HG03039 (cell line): ENCODE data around the gene TMEM52B.
"Not testable (repeated sequence)": the region's sequence is repeated elsewhere in the genome, so short reads cannot be mapped to it uniquely, and the experiment has no call there.

Experiments
- ATAC-seq: cut with Tn5 transposase; IDR thresholded peaks from one replicate; pipeline ENCODE4 v1.9.1; 2021; ENCODE audit warnings: mild to moderate bottlenecking, moderate library complexity; ENCODE audit not compliant: unreplicated experiment

The TMEM52B gene

GRCh38 chr12:10211101-10211939, 32.5 kb downstream of the TMEM52B start:
- ATAC-seq: no peak

- ATAC-seq: peak; percentile 72
Observed at GRCh38 chr12:10211940-10212738, 33.3 kb downstream of the TMEM52B start.

GRCh38 chr12:10212739-10213131, 33.9 kb downstream of the TMEM52B start, which contains the start of gene GABARAPL1:
TSS of gene GABARAPL1 (plus strand) at chr12:10212877. CDS start at chr12:10213130, 253 bp downstream.
- peak; percentile 59 for ATAC-seq

- peak; percentile 42 for ATAC-seq
Observed at GRCh38 chr12:10213168-10214135, 34.6 kb downstream of the TMEM52B start.

GRCh38 chr12:10214136-10214894, 35.5 kb downstream of the TMEM52B start:
- ATAC-seq: no peak

- ATAC-seq: no peak
Observed at GRCh38 chr12:10214895-10215267, 36.0 kb downstream of the TMEM52B start.

GRCh38 chr12:10215436-10215835, 36.6 kb downstream of the TMEM52B start:
- no peak for ATAC-seq

- ATAC-seq: not testable (repeated sequence)
Observed at GRCh38 chr12:10215946-10216345, 37.1 kb downstream of the TMEM52B start.

- no peak for ATAC-seq
Observed at GRCh38 chr12:10218021-10218420, 39.2 kb downstream of the TMEM52B start.

- ATAC-seq: no peak
Observed at GRCh38 chr12:10220398-10221077, 41.7 kb downstream of the TMEM52B start.

- ATAC-seq: no peak
Observed at GRCh38 chr12:10221846-10222245, 43.0 kb downstream of the TMEM52B start.

GRCh38 chr12:10223208-10223607, 44.4 kb downstream of the TMEM52B start:
- ATAC-seq: no peak

- not testable (repeated sequence) for ATAC-seq
Observed at GRCh38 chr12:10225426-10225825, 46.6 kb downstream of the TMEM52B start.

- no peak for ATAC-seq
Observed at GRCh38 chr12:10226086-10226485, 47.3 kb downstream of the TMEM52B start.

- ATAC-seq: no peak
Observed at GRCh38 chr12:10226731-10227130, 47.9 kb downstream of the TMEM52B start.

- ATAC-seq: no peak
Observed at GRCh38 chr12:10227648-10228047, 48.8 kb downstream of the TMEM52B start.

- ATAC-seq: no peak
Observed at GRCh38 chr12:10234562-10234961, 55.7 kb downstream of the TMEM52B start.

GRCh38 chr12:10235761-10236631, 57.2 kb downstream of the TMEM52B start:
- ATAC-seq: no peak
